ENCODE results near the gene GPRIN2. TPM values are rescaled to one million over a fixed set of nuclear protein-coding genes. Genes with fewer than 3 reads are reported as not detected.
"Not testable (repeated sequence)": the region's sequence is repeated elsewhere in the genome, so short reads cannot be mapped to it uniquely, and the experiment has no call there.

Gene GPRIN2
- total and polyA plus RNA-seq, 5 experiments from 2014 or later, result not detected

GRCh38 chr10:46581997-46582396, 25.5 kb upstream of the GPRIN2 start:
- H3K27ac Mint-ChIP-seq, H3K4me1 Mint-ChIP-seq, H3K36me3 Mint-ChIP-seq, POLR2A ChIA-PET, H3K4me3 Mint-ChIP-seq, H3K27me3 Mint-ChIP-seq, H3K9me3 Mint-ChIP-seq, ATAC-seq: not testable (repeated sequence)
- peak in 1 of 10 donors; percentile 34 for DNase-seq

GRCh38 chr10:46579378-46579777, 22.9 kb upstream of the GPRIN2 start:
- H3K4me3 Mint-ChIP-seq, H3K27me3 Mint-ChIP-seq: not testable (repeated sequence)

GRCh38 chr10:46578474-46579178, 22.2 kb upstream of the GPRIN2 start, which contains the start of gene SYT15:
Gene SYT15 (plus strand): TSS chr10:46579128. CDS start chr10:46579169, 41 bp downstream.
- ATAC-seq, result not testable (repeated sequence)

More at GRCh38 chr10:46579378-46579777, 22.9 kb upstream of the GPRIN2 start:
- DNase-seq, H3K9me3 Mint-ChIP-seq, H3K36me3 Mint-ChIP-seq, ATAC-seq, POLR2A ChIA-PET, H3K27ac Mint-ChIP-seq, H3K4me1 Mint-ChIP-seq: not testable (repeated sequence)

GRCh38 chr10:46577624-46578473, 21.4 kb upstream of the GPRIN2 start:
- POLR2A ChIA-PET, H3K4me3 Mint-ChIP-seq, H3K9me3 Mint-ChIP-seq, H3K36me3 Mint-ChIP-seq, H3K4me1 Mint-ChIP-seq, H3K27me3 Mint-ChIP-seq, H3K27ac Mint-ChIP-seq, ATAC-seq: not testable (repeated sequence)
- DNase-seq, result peak in 1 of 10 donors; percentile 19

More at GRCh38 chr10:46578474-46579178, 22.2 kb upstream of the GPRIN2 start, which contains the start of gene SYT15:
- H3K4me1 Mint-ChIP-seq, H3K27ac Mint-ChIP-seq, H3K9me3 Mint-ChIP-seq, H3K36me3 Mint-ChIP-seq, H3K4me3 Mint-ChIP-seq, POLR2A ChIA-PET, DNase-seq, H3K27me3 Mint-ChIP-seq: not testable (repeated sequence)

DNA sequence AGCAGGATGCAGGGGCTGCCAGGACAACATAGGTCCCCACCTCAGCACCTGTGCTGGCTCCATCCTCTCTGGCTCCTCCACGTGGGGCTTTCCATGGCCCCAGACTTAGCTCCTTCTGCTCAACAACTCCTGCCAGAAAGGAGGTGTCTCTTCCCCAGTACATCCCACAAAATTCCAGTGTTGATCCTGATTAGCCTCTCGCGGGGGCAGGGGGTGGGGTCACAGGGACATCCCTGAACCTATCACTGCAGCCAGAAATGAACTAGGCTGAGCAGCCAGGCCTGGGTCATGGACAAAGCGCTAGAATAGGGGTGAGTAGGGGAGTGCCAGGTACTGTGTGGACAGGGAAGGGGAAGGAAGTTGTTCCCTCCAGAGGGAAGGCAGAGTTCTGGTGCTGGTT, 17.4 kb upstream of the GPRIN2 start:
- H3K4me3 Mint-ChIP-seq, H3K27ac Mint-ChIP-seq, H3K4me1 Mint-ChIP-seq, POLR2A ChIA-PET, ATAC-seq, H3K9me3 Mint-ChIP-seq, H3K27me3 Mint-ChIP-seq, H3K36me3 Mint-ChIP-seq, DNase-seq: not testable (repeated sequence)

DNA sequence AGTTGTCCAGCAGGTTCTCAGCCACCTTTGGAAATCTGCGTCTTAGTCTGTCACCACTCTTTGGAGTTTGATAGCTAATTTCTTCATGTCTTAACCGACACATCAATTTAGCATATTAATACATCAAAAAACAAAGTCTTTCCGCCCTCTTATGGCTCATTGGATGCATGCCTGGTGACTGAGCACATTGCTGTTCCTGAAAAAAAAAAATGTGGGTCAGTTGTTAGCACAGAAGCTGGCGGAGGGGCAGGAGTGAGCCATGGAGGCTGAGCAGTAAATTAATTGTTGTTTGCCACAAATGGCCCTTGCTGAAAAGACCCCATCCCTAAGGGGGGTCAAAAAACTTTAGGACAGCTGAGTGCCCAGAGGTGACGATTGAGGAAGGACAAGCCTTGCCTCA, 16.9 kb upstream of the GPRIN2 start:
- H3K27me3 Mint-ChIP-seq, H3K4me1 Mint-ChIP-seq, ATAC-seq, H3K27ac Mint-ChIP-seq, DNase-seq, H3K36me3 Mint-ChIP-seq, H3K9me3 Mint-ChIP-seq, H3K4me3 Mint-ChIP-seq, POLR2A ChIA-PET: not testable (repeated sequence)

DNA sequence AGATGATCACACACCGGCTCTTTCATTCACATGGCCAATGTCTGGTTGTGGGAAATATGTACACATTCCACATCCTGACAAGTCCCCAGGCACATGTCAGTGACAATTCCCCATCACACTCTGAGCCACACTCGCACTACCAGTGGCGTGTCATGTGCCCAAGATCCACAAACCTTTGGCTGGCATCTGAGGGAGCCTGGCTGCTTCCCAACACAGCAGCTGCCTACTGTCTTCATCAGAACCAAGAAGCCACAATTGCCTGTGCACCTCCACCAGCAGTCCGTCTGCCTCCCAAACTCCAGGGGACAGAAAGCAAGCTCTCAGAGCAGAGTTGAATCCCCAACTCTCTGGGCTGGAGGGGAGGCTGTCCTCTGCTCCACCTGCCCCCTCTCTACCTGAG, 16.3 kb upstream of the GPRIN2 start:
- H3K27ac Mint-ChIP-seq, H3K27me3 Mint-ChIP-seq, H3K9me3 Mint-ChIP-seq, H3K4me3 Mint-ChIP-seq, POLR2A ChIA-PET, ATAC-seq, H3K36me3 Mint-ChIP-seq, H3K4me1 Mint-ChIP-seq: not testable (repeated sequence)
- DNase-seq, result peak in 1 of 10 donors; percentile 8

- H3K4me3 Mint-ChIP-seq, H3K36me3 Mint-ChIP-seq, H3K9me3 Mint-ChIP-seq, ATAC-seq, H3K27ac Mint-ChIP-seq, H3K4me1 Mint-ChIP-seq, DNase-seq, H3K27me3 Mint-ChIP-seq, POLR2A ChIA-PET: not testable (repeated sequence)
Observed at GRCh38 chr10:46570655-46571054, 14.2 kb upstream of the GPRIN2 start.

DNA sequence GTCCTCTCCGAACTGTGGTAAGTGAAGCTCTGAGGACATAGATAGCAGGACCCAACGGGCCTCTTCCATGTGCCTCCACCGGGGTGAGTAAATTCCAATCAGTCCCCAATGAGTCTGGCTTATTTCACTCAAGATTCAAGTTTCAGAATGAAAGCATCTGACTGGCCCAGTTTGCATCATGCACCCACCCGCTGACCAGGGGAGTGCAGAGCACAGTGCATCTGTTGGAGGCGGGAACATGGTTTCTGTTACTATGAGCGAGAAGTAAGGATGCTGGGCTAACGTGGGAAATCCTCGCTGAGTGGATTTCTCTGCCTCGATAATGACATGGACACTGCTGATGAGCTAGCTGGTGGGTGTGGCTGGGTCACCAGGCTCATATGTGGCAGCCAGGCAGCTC, 10.7 kb upstream of the GPRIN2 start:
- H3K4me1 Mint-ChIP-seq, H3K27me3 Mint-ChIP-seq, POLR2A ChIA-PET, H3K36me3 Mint-ChIP-seq, H3K9me3 Mint-ChIP-seq, H3K27ac Mint-ChIP-seq, ATAC-seq, H3K4me3 Mint-ChIP-seq: not testable (repeated sequence)
- DNase-seq, result peak in 1 of 10 donors; percentile 6

DNA sequence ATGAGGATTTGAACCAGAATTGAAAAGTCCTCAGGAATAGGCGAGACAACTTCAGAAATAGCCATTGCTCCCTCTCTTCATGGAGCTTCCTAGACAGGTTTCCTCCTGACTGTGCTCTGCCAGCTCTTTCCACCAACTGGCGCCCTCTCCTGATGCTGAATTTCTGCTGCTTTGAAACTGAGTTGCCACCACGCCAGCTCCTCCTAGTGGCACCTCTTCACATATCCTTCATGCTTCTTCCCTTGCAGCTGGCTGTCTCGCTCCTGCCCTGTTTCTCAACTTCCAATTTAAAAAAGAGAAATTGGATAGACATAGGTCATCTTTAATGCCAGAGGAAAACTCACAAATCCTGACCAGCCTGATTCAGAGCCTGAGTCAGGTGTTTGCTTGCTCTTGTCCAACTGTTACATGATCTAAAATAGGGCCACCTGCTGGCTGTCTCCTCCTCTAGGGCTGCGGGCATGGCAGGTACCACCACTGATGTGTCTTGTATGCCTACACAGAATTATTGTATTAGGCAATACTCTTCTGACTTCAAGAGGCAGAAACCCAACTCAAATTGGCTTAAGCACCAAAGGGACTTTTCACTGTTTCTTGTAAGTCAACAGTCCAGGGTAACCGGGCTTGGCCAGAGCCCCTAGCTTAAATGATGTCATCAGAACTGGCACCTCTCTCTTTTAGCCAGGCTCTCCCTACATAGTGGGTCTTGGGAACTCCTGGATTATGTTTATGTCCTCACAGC, 9.3 kb upstream of the GPRIN2 start:
- H3K4me1 Mint-ChIP-seq, H3K27ac Mint-ChIP-seq, H3K36me3 Mint-ChIP-seq, H3K27me3 Mint-ChIP-seq, POLR2A ChIA-PET, H3K9me3 Mint-ChIP-seq: not testable (repeated sequence)
- H3K4me3 Mint-ChIP-seq, result peak overlapping the region in 5 of 10 donors; percentile 0 to 62 (median 46)
- DNase-seq (peak in 8 of 10 donors; percentile 19 to 64 (median 46)), ATAC-seq (peak; percentile 57 to 79)

GRCh38 chr10:46560952-46561351, 4.5 kb upstream of the GPRIN2 start:
- Mint-ChIP-seq H3K4me3 (no peak overlapping the region), H3K27me3 (peaks cover 0 to 12% (median 2%) of the 10 kb centered on the region in 5 donors), H3K4me1 (peaks cover 5 to 17% (median 10%) of the 10 kb centered on the region in 4 donors), H3K27ac (no peak overlapping the region), H3K36me3 (peaks cover 0 to 2% (median 0%) of the 10 kb centered on the region in 3 donors), H3K9me3 (peaks cover 0 to 2% (median 0%) of the 10 kb centered on the region in 9 donors)
- ATAC-seq (no peak), DNase-seq (peak in 3 of 10 donors; percentile 0 to 28 (median 0))
- POLR2A ChIA-PET, result no interaction called here

- Mint-ChIP-seq H3K27me3 (peaks cover 0 to 12% (median 6%) of the 10 kb centered on the region in 5 donors), H3K36me3 (peaks cover 0 to 2% (median 0%) of the 10 kb centered on the region in 3 donors), H3K4me1 (peaks cover 9 to 20% (median 11%) of the 10 kb centered on the region in 4 donors), H3K9me3 (peaks cover 0 to 2% (median 0%) of the 10 kb centered on the region in 9 donors), H3K27ac (no peak overlapping the region), H3K4me3 (no peak overlapping the region)
- no peak for ATAC-seq
- peak in 5 of 10 donors; percentile 0 to 59 (median 2) for DNase-seq
- POLR2A ChIA-PET, result interaction anchor here (0.7 kb wide), 1 partner anchor 326 kb away, joined by 5 read pairs; no protein-coding TSS in a partner anchor
Observed at GRCh38 chr10:46560381-46560780, 3.9 kb upstream of the GPRIN2 start.
